Left ventricle myocardium inferior (tissue), 1 donor: Measurements from ENCODE around the gene DNAJC6. TPM values are rescaled to one million over a fixed set of nuclear protein-coding genes. Genes with fewer than 3 reads are reported as not detected.
"Not testable (repeated sequence)": the region's sequence is repeated elsewhere in the genome, so short reads cannot be mapped to it uniquely, and the experiment has no call there.

ENCODE experiments used
- DNase-seq: peaks from one replicate; pipeline ENCODE4 v3.0.0-alpha.2; 2020
- H3K27ac ChIP-seq: fragments of 200-600 bp; replicated peaks from 2 replicates; pipeline ENCODE4 v1.8.0; 2021
- H3K27me3 ChIP-seq: fragments of 200-600 bp; 2 replicates; pipeline ENCODE4 v1.8.0; 2021; ENCODE audit warnings: low read depth
- H3K36me3 ChIP-seq: fragments of 200-600 bp; 2 replicates; pipeline ENCODE4 v1.8.0; 2021
- H3K4me1 ChIP-seq: fragments of 200-600 bp; 2 replicates; pipeline ENCODE4 v1.8.0; 2021
- H3K4me3 ChIP-seq: fragments of 200-600 bp; 2 replicates; pipeline ENCODE4 v1.8.0; 2021; ENCODE audit warnings: mild to moderate bottlenecking, moderate library complexity
- H3K9me3 ChIP-seq: fragments of 200-600 bp; replicated peaks from 2 replicates; pipeline ENCODE4 v1.8.0; 2021
- CTCF ChIP-seq: fragments of 200-600 bp; IDR thresholded peaks from 2 replicates; pipeline ENCODE4 v1.8.0; 2021; ENCODE audit warnings: antibody characterized with exemption, mild to moderate bottlenecking, borderline replicate concordance
- intact Hi-C: fragments of 100-400 bp; cut with micrococcal nuclease; formaldehyde crosslinking; loops from one replicate; pipeline ENCODE4 v1.11.0; 2022
- total RNA-seq: library from RNA; stranded (reverse); fragmentation: NEBNext Ultra II Directional; extraction: Animal tissue kit (Norgen Biotek cat#: 25700); gene quantifications from one replicate; pipeline ENCODE4 v1.2.1, GENCODE V29; 2021
- donor health status: DM: no; HTN: yes; CAD: no; lungs with severe emphysema.

DNAJC6 gene
- total RNA-seq, 1 donor from 2014 or later: 4.7 TPM

GRCh38 chr1:65372557-65372956 lies 63.2 kb downstream of the DNAJC6 start:
- Histone ChIP-seq H3K27ac (no peak overlapping the region), H3K4me3 (no peak overlapping the region), H3K4me1 (no peaks in the 10 kb centered on the region), H3K27me3 (no peaks in the 10 kb centered on the region), H3K36me3 (no peaks in the 10 kb centered on the region), H3K9me3 (no peaks in the 10 kb centered on the region)
- no peak for TF ChIP-seq CTCF
- no peak for DNase-seq
- intact Hi-C loops: no loop called here

GRCh38 chr1:65377496-65378246 lies 68.3 kb downstream of the DNAJC6 start:
- H3K27ac ChIP-seq: no peak overlapping the region
- no peaks in the 10 kb centered on the region for H3K9me3 ChIP-seq
- no peaks in the 10 kb centered on the region for H3K27me3 ChIP-seq
- H3K4me3 ChIP-seq: no peak overlapping the region
- DNase-seq: no peak
- no peaks in the 10 kb centered on the region for H3K36me3 ChIP-seq
- no peak for TF ChIP-seq CTCF
- intact Hi-C loops: no loop called here
- H3K4me1 ChIP-seq: no peaks in the 10 kb centered on the region

GRCh38 chr1:65378247-65378946 lies 69.1 kb downstream of the DNAJC6 start:
- no peak overlapping the region for H3K27ac ChIP-seq
- no peaks in the 10 kb centered on the region for H3K36me3 ChIP-seq
- no peak for DNase-seq
- H3K9me3 ChIP-seq: no peaks in the 10 kb centered on the region
- no peaks in the 10 kb centered on the region for H3K4me1 ChIP-seq
- H3K4me3 ChIP-seq: no peak overlapping the region
- TF ChIP-seq CTCF: no peak
- H3K27me3 ChIP-seq: no peaks in the 10 kb centered on the region
- intact Hi-C loops: no loop called here

- H3K27me3 ChIP-seq, intact Hi-C loops, H3K27ac ChIP-seq, H3K4me3 ChIP-seq, H3K4me1 ChIP-seq, DNase-seq, H3K36me3 ChIP-seq, H3K9me3 ChIP-seq: not testable (repeated sequence)
These were observed 75.1 kb downstream of the DNAJC6 start for GRCh38 chr1:65384426-65384825.

- Histone ChIP-seq H3K27ac (no peak overlapping the region), H3K4me1 (no peaks in the 10 kb centered on the region), H3K27me3 (no peaks in the 10 kb centered on the region), H3K9me3 (no peaks in the 10 kb centered on the region), H3K36me3 (peaks cover 8% of the 10 kb centered on the region), H3K4me3 (no peak overlapping the region)
- TF ChIP-seq CTCF: no peak
- DNase-seq: no peak
- intact Hi-C loops: no loop called here
These were observed 77.1 kb downstream of the DNAJC6 start for GRCh38 chr1:65386439-65386838.

GRCh38 chr1:65387821-65388220 lies 78.5 kb downstream of the DNAJC6 start:
- no peak overlapping the region for H3K4me3 ChIP-seq
- H3K9me3 ChIP-seq: no peaks in the 10 kb centered on the region
- no peaks in the 10 kb centered on the region for H3K27me3 ChIP-seq
- no peak overlapping the region for H3K27ac ChIP-seq
- no peak for TF ChIP-seq CTCF
- H3K36me3 ChIP-seq: peaks cover 8% of the 10 kb centered on the region
- intact Hi-C loops: no loop called here
- DNase-seq: no peak
- H3K4me1 ChIP-seq: no peaks in the 10 kb centered on the region
